A204.1 (cell line): ENCODE results near the gene SESN3.

Experiments used
- FAIRE-seq: peaks from 2 replicates; lab custom pipeline; 2012; peaks lifted over from hg19 to GRCh38; lab: Jason Lieb, UNC

The SESN3 gene

GRCh38 chr11:95121698-95122097 lies 109.3 kb downstream of the SESN3 start:
- FAIRE-seq: no peak

GRCh38 chr11:95119361-95120060 lies 111.5 kb downstream of the SESN3 start:
- FAIRE-seq: no peak

GRCh38 chr11:95115597-95115996 lies 115.4 kb downstream of the SESN3 start:
- no peak for FAIRE-seq
